SU-DHL-6 (cell line): ENCODE data around the gene MAN2A2.

ENCODE experiments used
- CTCF ChIP-seq: fragments of 200-600 bp; sonication (generic); IDR thresholded peaks from one replicate; pipeline ENCODE4 v1.5.1; 2017; ENCODE audit warnings: antibody characterized with exemption, mild to moderate bottlenecking, low read length, moderate library complexity; ENCODE audit not compliant: insufficient read depth, poor library complexity, severe bottlenecking
- EZH2phosphoT487 ChIP-seq: fragments of 200-600 bp; sonication (generic), shearing (Covaris generic); conservative IDR thresholded peaks from 2 replicates; pipeline ENCODE4 v1.6.1; 2018; ENCODE audit warnings: mild to moderate bottlenecking, antibody characterized with exemption, low read length, moderate library complexity, mixed read lengths

DNA sequence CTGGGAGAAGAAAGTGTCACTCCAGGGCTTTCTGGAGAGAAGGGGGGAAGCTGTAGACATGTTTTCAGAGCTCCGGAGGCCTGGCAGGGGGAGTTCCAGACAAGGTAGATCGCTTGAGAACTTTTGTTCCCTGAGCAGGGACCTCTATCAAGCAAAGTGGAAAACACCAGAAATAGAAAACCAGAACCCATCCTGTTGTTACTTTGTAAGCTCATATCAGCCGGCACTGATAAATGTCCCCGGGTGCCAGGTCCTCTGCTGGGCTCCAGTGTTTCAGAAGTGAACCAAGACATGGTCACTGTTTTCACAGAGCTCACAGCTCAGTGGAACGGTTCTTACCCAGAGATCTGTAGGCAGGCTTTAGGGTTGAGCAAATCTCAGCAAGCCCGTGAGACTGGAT lies 15.7 kb downstream of the MAN2A2 start:
- TF ChIP-seq CTCF (no peak), EZH2phosphoT487 (no peak)
